ENCODE results near the gene RNF149. TPM values are rescaled to one million over a fixed set of nuclear protein-coding genes. Genes with fewer than 3 reads are reported as not detected.

RNF149 gene
- total RNA-seq, 1 donor from 2014 or later, result 82.4 TPM

DNA sequence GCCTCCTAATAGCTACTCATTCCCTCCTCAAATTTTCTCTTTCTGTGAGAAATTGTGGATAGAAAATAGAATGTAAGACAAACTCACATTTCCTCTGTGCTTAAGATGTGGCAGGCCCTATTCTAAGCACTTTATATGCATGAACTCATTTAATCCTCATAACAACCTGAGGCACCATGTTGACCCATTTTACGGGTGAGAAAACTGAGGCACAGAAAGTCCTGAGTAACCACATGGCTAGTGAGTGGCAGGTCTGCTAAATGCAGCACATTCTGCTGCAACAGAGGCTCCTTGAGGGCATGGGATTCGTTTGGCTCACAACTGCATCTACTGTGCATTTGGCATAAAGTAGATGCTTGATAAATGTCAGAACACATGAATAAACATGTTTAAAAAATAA lies 22.7 kb upstream of the RNF149 start:
- DNase-seq (ENCODE audit: low read depth), result no peak

DNA sequence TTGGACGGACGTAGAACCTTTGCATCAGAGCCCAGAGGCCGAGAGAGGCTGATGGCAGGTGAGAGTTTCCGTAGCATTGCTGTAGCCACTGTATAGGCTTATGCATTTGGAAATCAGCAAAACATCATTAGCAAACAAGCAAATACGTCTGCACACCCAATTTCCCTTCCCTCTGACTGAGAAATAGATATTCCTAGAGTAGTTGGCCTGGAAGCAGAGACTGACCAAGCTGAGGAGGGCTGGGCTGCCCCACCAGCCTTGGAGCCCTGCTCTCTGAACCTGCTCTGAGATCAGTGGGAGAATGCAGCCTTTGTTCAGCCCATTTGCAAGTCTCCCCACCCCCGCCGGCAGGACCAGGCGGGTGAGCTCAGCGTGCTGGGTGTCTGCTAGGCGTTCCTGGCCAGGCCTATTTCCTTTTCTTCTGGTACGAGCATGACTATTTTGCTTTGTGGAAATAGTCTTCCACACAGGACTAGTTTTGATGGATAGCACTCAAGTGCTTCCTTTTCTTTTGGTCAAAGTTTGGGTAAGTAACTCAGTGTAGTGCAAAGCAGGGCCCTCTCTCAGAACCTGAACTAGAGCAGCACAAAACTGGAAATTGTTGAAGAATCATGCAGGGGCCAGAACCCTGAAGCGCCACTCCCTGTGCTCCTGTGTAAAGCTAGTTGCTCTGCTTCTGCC lies 21.9 kb upstream of the RNF149 start:
- DNase-seq (ENCODE audit: low read depth), result no peak

DNA sequence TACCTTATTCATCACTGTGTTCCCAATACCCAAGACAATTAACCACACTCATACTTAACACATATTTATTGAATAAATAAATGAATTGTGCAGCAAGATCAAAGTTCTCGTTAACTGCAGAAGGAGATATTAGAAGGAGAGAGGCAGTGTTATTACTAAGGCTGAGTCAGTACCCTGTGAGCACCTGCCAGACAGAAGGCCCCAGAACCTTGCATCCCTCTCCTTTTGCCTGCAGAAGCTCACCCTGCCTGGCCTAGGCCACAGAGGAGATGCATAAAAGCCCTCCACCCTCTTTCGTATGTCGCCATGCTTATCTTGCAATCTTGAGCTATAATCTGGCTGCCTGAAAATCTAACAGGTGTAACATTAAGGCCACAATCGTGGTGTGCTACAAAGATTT lies 20.5 kb upstream of the RNF149 start:
- no peak for DNase-seq (ENCODE audit: low read depth)

DNA sequence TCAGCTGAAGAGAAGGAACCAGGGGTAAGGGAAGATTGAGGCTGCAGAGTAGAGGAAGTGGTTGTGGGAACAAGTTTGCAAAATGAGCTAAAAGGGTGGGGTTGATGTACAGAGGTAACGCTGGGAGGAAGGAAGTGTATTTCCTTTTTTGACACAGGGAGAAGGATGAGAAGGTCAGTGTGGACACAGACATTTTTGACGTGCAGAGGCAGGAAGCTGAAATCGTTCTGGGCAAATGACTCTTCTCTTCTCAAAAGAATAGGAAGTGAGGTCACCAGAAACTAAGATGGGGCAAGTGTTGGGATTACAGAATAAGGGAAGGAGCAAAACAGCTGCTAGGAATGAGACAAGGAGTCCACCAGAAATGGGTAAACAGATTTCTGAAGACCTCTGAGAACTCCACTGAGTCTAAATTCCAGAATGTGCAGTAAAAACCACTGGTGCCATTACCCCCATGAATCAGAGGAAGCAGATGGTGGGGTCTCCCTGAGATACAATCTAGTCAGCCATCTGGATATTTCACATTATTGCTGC lies 20.0 kb upstream of the RNF149 start:
- no peak for DNase-seq (ENCODE audit: low read depth)

DNA sequence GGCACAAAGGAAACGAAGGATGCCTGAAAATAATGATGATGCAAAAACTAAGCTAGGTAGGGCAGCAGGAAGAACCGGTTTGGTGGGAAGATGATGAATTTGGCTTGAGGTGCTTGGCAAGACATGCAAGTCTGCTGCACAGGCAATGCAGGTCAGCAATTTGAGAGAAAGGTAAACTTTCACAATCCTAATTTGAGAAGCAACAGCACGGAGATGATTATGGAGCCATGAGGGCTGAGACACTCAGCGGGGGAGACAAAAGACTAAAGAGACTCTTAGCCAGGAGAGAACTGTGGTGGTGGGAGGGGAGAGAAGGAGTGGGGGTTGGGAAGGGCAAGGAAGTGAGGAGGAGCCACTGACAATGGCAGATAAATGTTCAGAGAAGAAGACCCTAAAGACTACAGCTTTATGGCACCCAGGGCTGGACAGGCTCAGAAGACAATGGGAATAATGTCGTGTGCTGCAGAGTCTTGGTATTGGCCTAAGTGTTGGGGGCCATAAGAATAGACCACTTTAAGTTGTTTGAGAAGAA lies 19.4 kb upstream of the RNF149 start:
- peak; percentile 44 for DNase-seq (ENCODE audit: low read depth)

DNA sequence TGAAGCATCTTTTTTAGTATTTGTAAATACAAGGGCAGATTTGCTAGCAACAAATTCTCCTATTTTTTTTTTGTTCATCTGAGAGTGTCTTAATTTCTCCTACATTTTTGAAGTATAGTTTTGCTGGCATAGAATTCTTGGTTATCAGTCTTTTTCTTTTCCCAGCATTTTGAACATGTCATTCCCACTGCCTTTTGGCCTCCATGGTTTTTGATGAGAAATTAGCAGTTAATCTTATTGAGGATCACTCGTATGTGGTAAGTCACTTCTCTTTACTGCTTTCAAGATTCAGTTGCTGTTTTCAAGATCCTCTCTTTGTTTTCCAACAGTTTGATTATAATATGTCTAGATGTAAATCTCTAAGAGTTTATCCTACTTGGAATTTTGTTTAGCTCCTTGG lies 16.9 kb upstream of the RNF149 start:
- DNase-seq (ENCODE audit: low read depth), result no peak

DNA sequence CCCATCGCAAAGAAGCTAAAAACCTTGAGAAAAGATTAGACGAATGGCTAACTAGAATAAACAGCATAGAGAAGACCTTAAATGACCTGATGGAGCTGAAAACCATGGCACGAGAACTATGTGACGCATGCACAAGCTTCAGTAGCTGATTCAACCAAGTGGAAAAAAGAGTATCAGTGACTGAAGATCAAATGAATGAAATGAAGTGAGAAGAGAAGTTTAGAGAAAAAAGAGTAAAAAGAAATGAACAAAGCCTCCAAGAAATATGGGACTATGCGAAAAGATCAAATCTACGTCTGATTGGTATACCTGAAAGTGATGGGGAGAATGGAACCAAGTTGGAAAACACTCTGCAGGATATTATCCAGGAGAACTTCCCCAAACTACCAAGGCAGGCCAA lies 8.1 kb upstream of the RNF149 start:
- peak; percentile 55 for DNase-seq (ENCODE audit: low read depth)

DNA sequence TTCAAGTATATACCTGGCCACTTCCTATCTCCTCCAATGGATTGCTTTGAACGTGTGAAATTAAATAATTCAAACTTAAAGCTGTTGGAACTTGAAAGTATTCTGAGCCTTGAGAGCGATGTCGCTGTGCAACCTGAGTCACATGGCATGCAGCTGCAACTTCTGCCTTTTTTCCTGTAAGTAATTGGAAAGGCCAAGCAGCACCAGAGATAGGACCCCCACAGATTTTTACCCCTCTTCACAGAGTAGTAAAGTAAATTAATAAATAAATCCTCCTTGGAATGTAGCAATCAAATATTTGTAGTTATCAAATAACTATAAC lies 3.2 kb upstream of the RNF149 start:
- DNase-seq (ENCODE audit: low read depth), result no peak

DNA sequence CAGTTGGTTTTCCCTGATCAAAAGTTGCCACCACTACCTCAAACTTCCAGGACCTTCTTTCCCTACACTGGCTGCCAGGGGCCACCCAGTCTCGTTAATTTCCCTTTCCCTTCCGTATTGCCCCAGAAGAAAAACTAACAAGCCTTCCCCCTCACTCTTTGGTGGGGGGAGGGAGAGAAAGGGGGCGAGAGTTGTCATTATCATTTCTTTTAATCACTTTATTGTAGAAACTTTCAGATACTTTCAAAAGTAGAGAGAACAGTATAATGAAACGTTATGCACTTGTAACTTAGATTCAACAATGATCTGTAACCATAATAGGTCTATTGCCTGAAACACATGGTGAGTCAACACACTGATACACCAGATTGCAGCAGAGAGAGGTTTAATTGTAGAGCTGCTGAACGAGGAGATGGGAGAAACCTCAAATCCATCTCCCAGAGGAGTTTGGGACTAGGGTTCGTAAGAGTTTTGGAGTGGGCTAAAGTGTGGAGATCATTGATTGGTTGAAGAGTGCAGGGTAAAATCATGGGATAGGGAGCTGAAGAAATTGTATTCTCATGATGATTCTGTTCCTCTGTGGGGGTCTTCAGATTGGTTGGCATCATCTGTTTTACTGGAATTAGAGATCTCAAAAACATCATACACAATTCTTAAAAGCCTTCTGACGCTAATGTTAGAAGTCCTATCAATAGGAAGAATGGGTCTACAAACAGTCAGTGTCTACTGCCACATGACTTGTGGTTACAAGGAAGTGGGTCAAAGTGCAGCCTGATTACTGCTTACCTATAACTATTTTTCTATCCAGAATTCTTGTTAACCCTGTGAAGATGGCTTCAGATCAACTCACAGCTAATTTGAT lies 2.6 kb upstream of the RNF149 start:
- DNase-seq (ENCODE audit: low read depth), result peak; percentile 58

DNA sequence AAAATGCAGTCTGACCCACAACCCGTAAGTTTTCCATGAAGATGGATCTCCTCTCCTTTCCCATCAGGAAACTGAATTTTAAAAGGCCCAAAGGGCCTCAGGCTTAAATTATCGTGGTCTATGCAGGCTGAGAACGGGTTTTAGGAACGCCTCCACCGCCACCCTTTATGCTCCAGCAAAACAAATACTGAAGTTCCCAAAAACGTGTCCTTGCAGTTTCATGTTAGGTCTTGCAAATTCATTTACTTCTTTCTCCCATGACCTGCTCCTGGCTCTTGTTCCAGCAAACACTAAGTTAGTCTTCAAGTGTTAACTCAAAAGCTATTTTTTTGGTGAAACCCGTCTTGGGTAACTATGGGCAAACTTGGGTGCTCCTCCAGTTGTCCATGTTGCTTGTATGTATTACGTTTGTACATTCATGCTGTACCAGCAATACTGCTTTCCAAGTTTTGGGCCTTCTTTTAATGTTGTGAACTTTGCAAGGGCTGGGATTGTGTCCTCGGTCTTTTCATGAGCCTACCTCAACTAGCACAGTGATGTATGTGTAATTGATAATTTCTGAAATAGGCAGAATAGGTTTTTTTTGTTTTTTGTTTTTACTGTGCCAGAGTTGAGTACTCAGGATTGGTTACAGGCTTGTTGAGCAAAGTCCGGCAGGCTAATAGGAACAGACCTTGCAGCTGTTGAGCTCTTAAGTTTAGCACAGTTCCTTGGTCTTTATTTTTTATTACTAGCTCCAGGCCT lies 1.8 kb upstream of the RNF149 start:
- no peak for DNase-seq (ENCODE audit: low read depth)

DNA sequence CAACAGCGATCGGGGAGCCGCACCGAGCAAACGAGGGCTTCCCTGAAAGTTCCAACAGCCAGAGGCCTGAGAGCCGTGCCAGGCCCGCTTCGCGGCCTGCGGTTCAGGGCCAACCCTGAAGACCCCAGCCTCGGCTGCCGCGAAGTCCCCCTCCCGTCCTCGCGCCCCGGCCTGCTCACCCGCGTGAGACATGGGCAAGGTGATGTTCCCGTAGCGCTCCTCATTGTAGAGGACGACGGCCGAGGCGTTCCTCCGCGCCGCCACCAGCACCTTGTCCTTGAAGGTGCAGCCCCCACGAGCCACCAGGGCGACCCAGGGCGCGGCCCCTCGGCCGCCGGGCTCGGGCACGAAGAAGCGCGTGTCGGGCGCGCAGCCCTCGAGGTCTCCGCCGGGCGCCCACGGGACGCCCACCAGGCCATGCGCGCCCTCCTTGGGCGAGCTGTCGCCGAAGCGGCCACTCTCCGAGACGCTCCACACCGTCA lies 510 bp downstream of the RNF149 start:
- no peak for DNase-seq (ENCODE audit: low read depth)

DNA sequence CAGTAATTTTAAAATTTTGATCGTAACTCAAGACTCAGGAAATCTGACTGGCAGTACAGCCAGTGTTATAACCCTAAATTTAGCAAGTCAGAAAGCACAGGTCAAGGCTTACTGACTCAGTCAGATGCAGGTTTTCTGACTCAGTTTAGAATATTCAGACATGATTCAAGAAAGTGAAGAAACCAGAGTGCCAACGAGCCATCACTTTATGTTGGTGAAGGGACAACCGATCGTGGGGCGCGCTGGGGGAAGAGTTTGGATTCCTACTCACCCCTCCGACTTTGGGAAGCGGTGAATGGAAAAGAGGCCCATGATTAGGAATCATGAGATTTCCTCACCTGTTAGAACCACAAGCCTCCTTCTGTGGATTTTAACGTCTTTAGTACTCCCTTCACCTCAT lies 998 bp downstream of the RNF149 start:
- DNase-seq (ENCODE audit: low read depth), result no peak

DNA sequence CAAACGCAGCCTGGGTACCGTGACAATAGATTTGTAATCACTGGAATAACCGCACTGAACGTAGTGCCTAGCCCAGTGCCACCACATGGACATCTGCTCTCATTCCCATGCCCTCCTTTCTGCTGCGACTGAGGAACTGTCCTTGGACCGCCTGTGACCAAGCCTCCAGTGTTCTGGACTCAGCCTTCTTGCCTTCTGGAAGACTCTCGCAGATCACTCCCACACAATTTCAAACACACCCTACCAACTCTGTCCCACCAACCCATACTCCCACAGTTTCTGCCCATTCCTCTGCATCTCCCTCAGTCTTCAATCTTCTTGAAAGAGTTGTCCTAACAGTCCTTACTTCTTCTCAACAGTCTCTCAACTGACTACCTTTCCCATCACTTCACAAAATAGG lies 2.1 kb downstream of the RNF149 start:
- no peak for DNase-seq (ENCODE audit: low read depth)

DNA sequence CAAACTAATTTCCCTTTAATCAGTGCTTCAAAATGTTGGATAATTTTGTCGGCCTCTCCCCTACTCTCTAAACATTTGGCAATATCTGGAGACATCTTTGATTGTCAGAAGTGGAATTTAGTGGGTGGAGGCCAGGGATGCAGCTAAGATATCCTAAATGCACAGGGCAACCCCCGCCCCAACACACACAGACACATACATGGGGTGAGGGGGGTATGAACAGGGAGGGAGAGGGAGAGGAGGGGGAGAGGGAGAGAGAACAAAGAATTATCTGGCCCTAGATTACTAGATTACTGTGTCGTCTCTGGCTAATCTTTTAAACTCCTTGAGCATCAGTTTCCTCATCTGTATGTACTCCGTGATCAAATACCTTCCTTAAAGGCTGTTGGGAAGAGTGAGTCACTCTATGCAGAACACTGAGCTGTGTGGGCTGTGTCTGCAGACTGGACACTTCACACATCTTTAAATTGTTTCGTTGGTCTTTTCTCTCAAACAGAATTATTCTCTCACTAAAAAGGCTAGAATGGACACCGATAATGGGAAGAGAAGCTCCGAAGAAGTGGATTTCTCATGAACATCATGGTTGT lies 2.9 kb downstream of the RNF149 start:
- peak; percentile 71 for DNase-seq (ENCODE audit: low read depth)

DNA sequence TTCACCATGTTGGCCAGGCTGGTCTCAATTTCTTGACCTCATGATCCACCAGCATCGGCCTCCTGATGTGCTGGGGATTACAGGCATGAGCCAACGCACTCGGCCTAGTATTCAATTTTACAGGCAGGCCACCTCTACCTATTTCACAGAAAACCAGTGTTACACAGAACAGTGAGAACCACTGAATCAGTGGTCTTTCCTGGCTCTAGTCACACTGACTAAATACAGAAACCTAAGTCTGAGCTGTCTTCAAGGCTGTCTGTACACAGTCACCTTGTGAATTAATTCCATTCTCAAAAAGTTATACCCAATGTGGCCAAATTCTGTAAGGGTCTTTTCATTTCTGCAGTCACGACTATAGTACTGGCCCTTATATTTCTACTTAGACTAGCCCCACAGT lies 3.5 kb downstream of the RNF149 start:
- DNase-seq (ENCODE audit: low read depth), result no peak

DNA sequence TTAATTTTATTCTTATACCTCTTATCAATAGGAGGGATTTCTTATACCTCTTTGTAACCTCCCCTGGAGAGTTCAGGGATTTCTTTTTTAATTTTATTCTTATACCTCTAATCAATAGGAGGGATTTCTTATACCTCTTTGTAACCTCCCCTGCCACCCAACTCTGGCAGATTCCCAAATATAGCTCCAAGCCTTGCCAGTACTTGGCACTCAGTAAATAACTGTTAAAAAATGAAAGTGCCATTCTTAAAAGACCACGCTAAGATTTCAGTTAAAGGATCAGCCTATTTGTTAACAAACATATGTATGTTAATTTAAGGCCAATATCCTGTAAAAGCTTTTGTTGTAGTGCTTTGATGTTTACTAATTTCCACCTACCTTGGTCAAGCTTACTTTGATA lies 4.8 kb downstream of the RNF149 start:
- no peak for DNase-seq (ENCODE audit: low read depth)

DNA sequence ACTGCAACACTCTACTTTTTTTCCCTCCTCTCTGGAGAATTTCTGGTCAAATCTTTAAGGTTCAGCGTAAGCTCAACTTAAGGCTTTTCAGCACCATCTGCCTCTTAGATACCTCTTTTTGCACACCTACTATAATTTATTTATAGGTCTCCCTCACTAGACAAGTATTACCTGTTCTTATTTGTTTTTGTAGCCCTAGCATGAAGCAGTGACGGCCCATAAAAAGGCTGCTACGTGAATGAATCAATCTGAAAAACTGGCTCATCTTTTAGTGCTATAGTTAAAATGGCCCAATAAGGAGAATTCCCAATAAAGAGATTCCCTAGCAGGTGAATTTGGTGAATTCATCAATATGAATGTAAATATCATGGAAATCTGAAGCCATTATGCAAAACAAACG lies 6.5 kb downstream of the RNF149 start:
- no peak for DNase-seq (ENCODE audit: low read depth)

DNA sequence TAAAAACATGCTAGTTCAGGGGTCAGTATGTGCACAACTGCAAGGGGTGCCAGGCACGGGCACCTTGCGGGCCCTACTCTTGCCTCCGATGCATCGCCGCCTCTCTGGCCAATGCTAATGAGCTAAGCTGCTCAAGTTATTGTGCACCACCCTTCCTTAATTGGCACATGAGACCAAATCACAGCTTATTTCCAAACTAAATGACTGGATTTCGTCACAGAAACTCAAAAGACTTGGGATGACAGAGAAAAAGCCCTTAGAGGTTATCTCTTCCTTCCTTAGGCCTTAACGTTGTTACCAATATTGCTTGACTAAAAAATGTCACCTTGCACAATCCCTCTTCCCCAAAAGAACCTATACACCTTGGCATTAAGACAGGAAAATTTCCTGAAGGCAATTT lies 7.7 kb downstream of the RNF149 start:
- DNase-seq (ENCODE audit: low read depth), result no peak

DNA sequence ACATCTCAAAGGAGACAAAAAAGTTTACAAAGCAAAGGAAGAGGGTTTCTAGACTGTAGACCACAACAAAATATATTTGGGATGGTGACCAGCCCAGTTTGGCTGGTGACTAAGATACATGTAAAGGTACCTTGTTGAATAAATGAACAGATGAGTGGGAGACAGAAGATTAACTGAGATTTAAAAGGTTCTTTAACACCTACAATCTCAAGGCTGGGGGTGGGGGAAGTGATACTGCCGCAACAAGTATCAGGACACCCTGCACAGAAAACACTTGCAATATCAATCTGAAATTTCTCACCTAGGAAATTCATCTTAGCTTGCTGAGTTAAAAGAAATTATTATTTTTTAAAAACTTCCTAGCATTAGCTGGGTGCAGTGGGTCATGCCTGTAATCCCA lies 8.3 kb downstream of the RNF149 start:
- no peak for DNase-seq (ENCODE audit: low read depth)

DNA sequence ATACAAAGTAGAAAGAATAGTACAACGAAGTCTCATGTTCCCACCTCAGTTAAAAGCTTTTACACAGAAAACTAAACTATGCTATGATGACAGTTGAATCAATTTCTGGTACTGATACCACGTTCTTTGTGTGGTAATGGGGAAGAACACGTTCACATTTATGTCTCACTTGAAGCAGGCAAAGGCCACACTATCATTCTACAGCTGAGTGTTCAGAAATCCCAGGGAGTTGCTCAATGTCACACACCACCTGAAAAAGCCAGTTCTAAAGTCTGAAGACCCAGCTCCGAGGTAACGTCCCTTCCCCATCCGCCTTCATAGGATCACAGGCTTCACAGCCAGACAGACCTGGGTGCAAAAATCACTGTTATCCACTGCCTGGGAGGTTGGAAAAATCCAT lies 8.9 kb downstream of the RNF149 start:
- DNase-seq (ENCODE audit: low read depth), result no peak

DNA sequence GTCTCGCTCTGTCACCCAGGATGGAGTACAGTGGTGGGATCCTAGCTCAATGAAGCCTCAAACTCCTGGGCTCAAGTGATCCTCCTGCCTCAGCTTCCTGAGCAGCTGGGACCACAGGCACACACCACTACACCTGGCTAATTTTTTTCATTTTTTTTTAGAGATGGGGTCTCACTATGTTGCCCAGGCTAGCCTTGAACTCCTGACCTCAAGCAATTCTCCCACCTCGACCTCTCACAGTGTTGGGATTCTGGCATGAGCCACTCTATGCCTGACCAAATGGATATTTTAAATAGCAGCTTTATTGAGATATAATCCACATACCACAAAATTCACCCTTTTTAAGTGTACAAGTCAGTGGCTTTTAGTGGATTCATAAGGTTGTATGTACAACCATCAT lies 11.1 kb downstream of the RNF149 start:
- no peak for DNase-seq (ENCODE audit: low read depth)

DNA sequence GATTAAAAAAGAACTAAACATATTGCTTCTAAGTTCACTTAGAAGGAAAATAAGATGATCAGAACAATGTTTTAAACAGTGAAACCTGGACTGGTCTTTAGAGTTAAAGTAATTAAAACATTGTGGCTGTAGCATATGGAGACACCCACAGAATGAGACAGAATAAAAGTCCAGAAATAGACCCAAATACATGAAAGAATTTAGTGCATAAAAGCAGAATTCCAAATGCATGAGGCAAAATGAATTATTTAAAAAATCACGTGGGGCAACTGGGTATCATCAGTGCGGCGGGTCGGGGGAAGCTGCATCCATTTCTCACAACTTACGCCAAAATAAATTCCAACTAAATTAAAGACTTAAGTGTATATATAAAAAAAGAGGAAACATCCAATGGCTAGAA lies 12.1 kb downstream of the RNF149 start:
- no peak for DNase-seq (ENCODE audit: low read depth)
